IMR-90 (cell line): ENCODE results near the gene COL8A1. TPM values are rescaled to one million over a fixed set of nuclear protein-coding genes. Genes with fewer than 3 reads are reported as not detected.
A peak's percentile ranks its signal among the peaks of the same experiment; 100 is the strongest.

Source experiments
- ATAC-seq: fragments of 200-7000 bp; cut with Tn5 transposase; 2 replicates; pipeline ENCODE4 v1.9.1; 2020; ENCODE audit warnings: low read depth, mild to moderate bottlenecking, moderate library complexity
- BruUV-seq: library from RNA; stranded (reverse); fragments of 400-500 nt; replicated peaks from 2 replicates; lab custom pipeline; 2021; lab: Mats Ljungman, UMichigan
- CTCF ChIA-PET: fragments of 300-600 bp; formaldehyde crosslinking; extraction: SDS; loops from one replicate; lab custom pipeline; 2021; ENCODE audit warnings: antibody characterized with exemption; lab: Yijun Ruan, JAX
- POLR2A ChIA-PET: fragments of 300-600 bp; sonication (Branson Sonifier 250); formaldehyde crosslinking; loops from one replicate; lab custom pipeline; 2022; ENCODE audit warnings: antibody characterized with exemption; ENCODE audit not compliant: unreplicated experiment; lab: Charles Lee
- DNase-seq: peaks from one replicate; pipeline ENCODE4 v3.0.0; 2013
- H2AFZ ChIP-seq: replicated peaks from 2 replicates; pipeline ENCODE3; 2013; ENCODE audit warnings: low read length, mild to moderate bottlenecking; ENCODE audit not compliant: poor library complexity
- H2AK5ac ChIP-seq: 2 replicates; pipeline ENCODE4 v1.6.1; 2013; ENCODE audit warnings: low read depth, low read length, inconsistent platforms
- H2AK9ac ChIP-seq: replicated peaks from 2 replicates; pipeline ENCODE3; 2013; ENCODE audit warnings: mild to moderate bottlenecking, low read depth, low read length, moderate library complexity; ENCODE audit not compliant: poor library complexity
- H2BK120ac ChIP-seq: 2 replicates; pipeline ENCODE4 v1.6.1; 2013; ENCODE audit warnings: low read depth, low read length, inconsistent platforms
- H2BK15ac ChIP-seq: 3 replicates; pipeline ENCODE4 v1.6.1; 2013; ENCODE audit warnings: low read depth, low read length, inconsistent platforms
- H2BK20ac ChIP-seq: 2 replicates; pipeline ENCODE4 v1.6.1; 2013; ENCODE audit warnings: low read depth, mild to moderate bottlenecking, inconsistent platforms, low read length, moderate library complexity
- H2BK5ac ChIP-seq: 2 replicates; pipeline ENCODE4 v1.6.1; 2013; ENCODE audit warnings: mild to moderate bottlenecking, low read depth, low read length, inconsistent platforms; ENCODE audit not compliant: poor library complexity, severe bottlenecking
- H3K14ac ChIP-seq: replicated peaks from 2 replicates; pipeline ENCODE4 v1.6.1; 2013; ENCODE audit warnings: low read depth, low read length, inconsistent platforms
- H3K18ac ChIP-seq: 2 replicates; pipeline ENCODE4 v1.6.1; 2013; ENCODE audit warnings: low read depth, low read length, control low read depth
- H3K23ac ChIP-seq: 2 replicates; pipeline ENCODE4 v1.6.1; 2013; ENCODE audit warnings: low read depth, low read length, inconsistent platforms
- H3K27ac ChIP-seq: 2 replicates; pipeline ENCODE4 v1.5.1; 2013; ENCODE audit warnings: mild to moderate bottlenecking, control low read depth, low read length; ENCODE audit not compliant: insufficient read depth
- H3K27me3 ChIP-seq: 2 replicates; pipeline ENCODE4 v1.6.1; 2013; ENCODE audit warnings: low read length; ENCODE audit not compliant: control insufficient read depth, insufficient read depth
- H3K36me3 ChIP-seq: 2 replicates; pipeline ENCODE4 v1.6.1; 2013; ENCODE audit warnings: low read length, mixed read lengths; ENCODE audit not compliant: control insufficient read depth, insufficient read depth
- H3K4ac ChIP-seq: 2 replicates; pipeline ENCODE4 v1.6.1; 2013; ENCODE audit warnings: low read depth, low read length, inconsistent platforms
- H3K4me1 ChIP-seq: 2 replicates; pipeline ENCODE4 v1.6.1; 2013; ENCODE audit warnings: low read length, mixed read lengths; ENCODE audit not compliant: control insufficient read depth, insufficient read depth
- H3K4me2 ChIP-seq: 2 replicates; pipeline ENCODE4 v1.6.1; 2013; ENCODE audit warnings: low read depth, mild to moderate bottlenecking, control low read depth, low read length, moderate library complexity
- H3K4me3 ChIP-seq: 2 replicates; pipeline ENCODE4 v1.5.1; 2013; ENCODE audit warnings: low read depth, mild to moderate bottlenecking, control low read depth, low read length, moderate library complexity; ENCODE audit not compliant: insufficient read depth
- H3K56ac ChIP-seq: 2 replicates; pipeline ENCODE4 v1.6.1; 2013; ENCODE audit warnings: low read length, inconsistent platforms; ENCODE audit not compliant: insufficient read depth; ENCODE audit errors: extremely low read depth
- H3K79me1 ChIP-seq, 2 experiments: 2 replicates each; pipeline ENCODE4 v1.6.1; 2013; ENCODE audit warnings: low read length in 2 of 2, inconsistent platforms in 1 of 2, low read depth in 1 of 2
- H3K9ac ChIP-seq: 2 replicates; pipeline ENCODE4 v1.6.1; 2013; ENCODE audit warnings: low read depth, low read length, control low read depth
- H3K9me1 ChIP-seq: 2 replicates; pipeline ENCODE4 v1.6.1; 2013; ENCODE audit warnings: low read length, inconsistent platforms; ENCODE audit not compliant: insufficient read depth
- H3K9me3 ChIP-seq: 2 replicates; pipeline ENCODE4 v1.6.1; 2013; ENCODE audit warnings: low read length; ENCODE audit not compliant: control insufficient read depth, insufficient read depth
- H4K20me1 ChIP-seq: 2 replicates; pipeline ENCODE4 v1.6.1; 2013; ENCODE audit warnings: low read length, inconsistent platforms; ENCODE audit not compliant: insufficient read depth
- H4K5ac ChIP-seq: 2 replicates; pipeline ENCODE4 v1.6.1; 2013; ENCODE audit warnings: mild to moderate bottlenecking, low read depth, low read length, control low read depth
- H4K8ac ChIP-seq, 2 experiments: 2 replicates each; pipeline ENCODE4 v1.6.1; 2013; ENCODE audit warnings: low read depth in 2 of 2, low read length in 2 of 2, control low read depth in 1 of 2, inconsistent platforms in 1 of 2
- H4K91ac ChIP-seq: 2 replicates; pipeline ENCODE4 v1.6.1; 2013; ENCODE audit warnings: low read depth, low read length, inconsistent platforms; ENCODE audit not compliant: insufficient read depth
- CEBPB ChIP-seq: IDR thresholded peaks from 2 replicates; pipeline ENCODE4 v1.6.1; 2012; ENCODE audit warnings: low read depth, low read length, improper control_type of control experiment
- CHD1 ChIP-seq: IDR thresholded peaks from 2 replicates; pipeline ENCODE4 v1.6.1; 2012; ENCODE audit warnings: low read depth, low read length, improper control_type of control experiment
- FOS ChIP-seq: fragments of 150-350 bp; IDR thresholded peaks from 2 replicates; pipeline ENCODE4 v1.6.1; 2016; ENCODE audit warnings: low read depth, low read length
- MXI1 ChIP-seq: IDR thresholded peaks from 2 replicates; pipeline ENCODE4 v1.6.1; 2012; ENCODE audit warnings: low read depth, mild to moderate bottlenecking, low read length, moderate library complexity, borderline replicate concordance
- POLR2A ChIP-seq: IDR thresholded peaks from 2 replicates; pipeline ENCODE4 v1.6.1; 2012; ENCODE audit warnings: mild to moderate bottlenecking, low read depth, low read length
- SMC3 ChIP-seq: fragments of 150-350 bp; IDR thresholded peaks from 2 replicates; pipeline ENCODE4 v1.6.1; 2016; ENCODE audit warnings: low read depth, mild to moderate bottlenecking, antibody characterized with exemption, low read length, moderate library complexity
- WGBS, 2 experiments: methylation state at CpG; one replicate each; pipeline versions ENCODE4 v1.1.5 to v1.1.7; 2013; ENCODE audit warnings: missing lambda C conversion rate in 2 of 2; ENCODE audit not compliant: insufficient read length in 1 of 2; ENCODE audit errors: extremely low coverage in 2 of 2; 5-methylcytosine and 5-hydroxymethylcytosine counted together
- dilution Hi-C: fragments of 300-500 bp; cut with HindIII; formaldehyde crosslinking; loops from one replicate; pipeline ENCODE4 v1.14.3; 2018; ENCODE audit warnings: low sequenced_read_pairs; ENCODE audit not compliant: unreplicated experiment
- in situ Hi-C: fragments of 300-500 bp; cut with MboI; formaldehyde crosslinking; loops from 3 replicates; pipeline ENCODE4 v1.14.3; 2019; ENCODE audit warnings: low sequenced_read_pairs, inconsistent platforms, mixed read lengths
- intact Hi-C: fragments of 100-400 bp; cut with micrococcal nuclease; formaldehyde crosslinking; loops from 2 replicates; pipeline ENCODE4 v1.10.0; 2022
- polyA plus RNA-seq, 3 experiments: library from polyadenylated mRNA; depleted of rRNA; stranded (reverse); fragments of >200 nt; gene quantifications; 2 replicates each; pipeline ENCODE4 v1.2.3, GENCODE V29; 2012; ENCODE audit warnings: low replicate concordance in 1 of 3
- total RNA-seq: library from RNA; depleted of rRNA; stranded (reverse); fragments of >200 nt; gene quantifications from 2 replicates; pipeline ENCODE4 v1.2.3, GENCODE V29; 2012

The COL8A1 gene
- total and polyA plus RNA-seq, 2 of the 4 experiments (the other 2 are of a cell fraction): 119 to 151 TPM

DNA sequence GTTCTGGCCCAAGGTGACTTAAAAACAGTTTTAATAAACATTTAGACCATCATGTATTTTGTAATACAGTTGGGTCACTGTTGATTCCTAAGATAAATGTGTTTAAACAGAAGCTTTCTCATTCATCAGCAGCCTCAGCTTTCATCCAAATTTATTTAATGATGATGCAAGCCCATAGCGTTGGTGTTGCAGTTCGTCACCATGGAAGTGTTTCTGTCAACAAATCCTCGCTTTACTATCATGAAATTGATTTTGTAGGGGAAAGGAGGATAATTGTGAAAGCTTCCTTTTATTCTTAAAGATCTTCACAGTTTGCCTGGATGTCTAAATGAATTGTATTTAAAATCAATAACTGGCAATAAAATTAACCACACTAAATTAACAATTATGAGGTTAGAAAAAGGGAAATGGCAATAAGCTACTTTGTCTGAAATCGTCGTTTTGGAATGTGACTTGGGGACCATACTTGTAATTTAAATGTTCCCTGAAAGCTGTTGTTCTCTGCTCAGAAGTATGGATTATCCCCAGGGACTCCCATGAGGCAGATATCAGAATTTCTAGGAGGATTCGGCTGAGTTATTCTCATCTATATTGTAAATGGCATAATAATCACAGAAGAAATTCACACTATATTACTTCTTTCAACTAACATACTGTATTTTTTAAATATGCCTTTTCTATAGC is 208.2 kb downstream of the COL8A1 start:
- Histone ChIP-seq H2AK5ac (no peak overlapping the region), H3K18ac (no peak overlapping the region; the same call in 1 of the 2 replicates), H3K36me3 (peaks cover 18% of the 10 kb centered on the region), H3K56ac (no peak overlapping the region), H4K20me1 (peaks cover 18% of the 10 kb centered on the region), H3K14ac (peak overlapping the region; percentile 62; the same call in 1 of the 2 replicates), H2AFZ (no peak overlapping the region), H2BK5ac (peak overlapping the region; percentile 53), H3K27ac (no peak overlapping the region), H3K23ac (no peak overlapping the region), H3K79me1 (peaks cover 32 to 59% of the 10 kb centered on the region in 2 experiments), H4K8ac (no peak overlapping the region), H4K5ac (no peak overlapping the region), H3K9ac (no peak overlapping the region), H3K4ac (no peak overlapping the region), H3K4me1 (peaks cover 15% of the 10 kb centered on the region), H3K9me3 (no peaks in the 10 kb centered on the region), H2BK120ac (no peak overlapping the region), H3K4me2 (no peak overlapping the region), H3K9me1 (peaks cover 12% of the 10 kb centered on the region), H2BK20ac (no peak overlapping the region), H3K27me3 (no peaks in the 10 kb centered on the region), H2AK9ac (no peak overlapping the region), H2BK15ac (no peak overlapping the region), H3K4me3 (no peak overlapping the region), H4K91ac (no peak overlapping the region)
- in situ Hi-C loops: loop anchor here (25.0 kb wide), 1 partner anchor 891 kb away; no protein-coding TSS in a partner anchor
- BruUV-seq: no TSS peak
- POLR2A ChIA-PET: no interaction called here
- intact Hi-C loops: no loop called here
- dilution Hi-C loops: no loop called here
- no peak for ATAC-seq
- no CpG with 5 or more reads among the region's 6 CpGs for WGBS, 2 experiments
- CTCF ChIA-PET: interaction anchor here (0.5 to 1.3 kb wide), 4 partner anchors 9 to 408 kb away, joined by 3 to 7 read pairs (median 4); no protein-coding TSS in a partner anchor
- DNase-seq: peak; percentile 47
- no peak for TF ChIP-seq FOS
- TF ChIP-seq CHD1: no peak
- no peak for TF ChIP-seq MXI1
- no peak for TF ChIP-seq POLR2A
- TF ChIP-seq CEBPB: peak; percentile 83
- TF ChIP-seq SMC3: no peak
